DND-41 (cell line): ENCODE data around the gene KIF13A.

Source experiments
- EZH2 ChIP-seq: IDR thresholded peaks from 3 replicates; pipeline ENCODE4 v1.6.1; 2012; ENCODE audit warnings: borderline replicate concordance, low read depth, mild to moderate bottlenecking, moderate library complexity, low read length, inconsistent platforms; ENCODE audit not compliant: severe bottlenecking
- TF ChIP-seq, protein P1 (sequence below): IDR thresholded peaks from 2 replicates; pipeline ENCODE4 v1.5.1; 2012; ENCODE audit warnings: borderline replicate concordance, low read length, moderate library complexity, mild to moderate bottlenecking; ENCODE audit not compliant: poor library complexity, severe bottlenecking; ENCODE audit errors: extremely low read depth

DNA sequence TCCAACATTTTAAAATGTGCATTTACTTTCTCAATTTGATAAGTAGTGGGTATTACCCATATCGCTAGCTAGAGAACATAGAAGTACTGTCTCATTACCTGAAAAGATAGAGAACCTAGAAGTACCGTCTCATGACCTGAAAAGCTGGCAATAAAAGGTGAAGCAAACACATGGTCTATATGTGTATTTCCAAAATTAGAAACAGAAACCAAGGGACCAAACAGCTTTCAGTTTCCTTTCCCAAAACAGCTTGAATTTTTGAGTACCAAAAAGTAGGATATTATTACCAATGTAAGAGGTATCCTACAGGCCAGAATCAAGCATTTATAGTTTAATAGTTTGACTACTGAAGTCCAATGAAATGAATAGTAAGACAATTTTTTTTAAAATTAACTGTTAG is 77.2 kb downstream of the KIF13A start:
- TF ChIP-seq, protein P1, sequence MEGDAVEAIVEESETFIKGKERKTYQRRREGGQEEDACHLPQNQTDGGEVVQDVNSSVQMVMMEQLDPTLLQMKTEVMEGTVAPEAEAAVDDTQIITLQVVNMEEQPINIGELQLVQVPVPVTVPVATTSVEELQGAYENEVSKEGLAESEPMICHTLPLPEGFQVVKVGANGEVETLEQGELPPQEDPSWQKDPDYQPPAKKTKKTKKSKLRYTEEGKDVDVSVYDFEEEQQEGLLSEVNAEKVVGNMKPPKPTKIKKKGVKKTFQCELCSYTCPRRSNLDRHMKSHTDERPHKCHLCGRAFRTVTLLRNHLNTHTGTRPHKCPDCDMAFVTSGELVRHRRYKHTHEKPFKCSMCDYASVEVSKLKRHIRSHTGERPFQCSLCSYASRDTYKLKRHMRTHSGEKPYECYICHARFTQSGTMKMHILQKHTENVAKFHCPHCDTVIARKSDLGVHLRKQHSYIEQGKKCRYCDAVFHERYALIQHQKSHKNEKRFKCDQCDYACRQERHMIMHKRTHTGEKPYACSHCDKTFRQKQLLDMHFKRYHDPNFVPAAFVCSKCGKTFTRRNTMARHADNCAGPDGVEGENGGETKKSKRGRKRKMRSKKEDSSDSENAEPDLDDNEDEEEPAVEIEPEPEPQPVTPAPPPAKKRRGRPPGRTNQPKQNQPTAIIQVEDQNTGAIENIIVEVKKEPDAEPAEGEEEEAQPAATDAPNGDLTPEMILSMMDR = no peak
- TF ChIP-seq EZH2 = no peak
